ENCODE data around the gene FAM120B. TPM values are rescaled to one million over a fixed set of nuclear protein-coding genes. Genes with fewer than 3 reads are reported as not detected.

FAM120B gene
- total RNA-seq, 4 donors from 2014 or later = 25.0 to 32.8 (median 27.5) TPM

GRCh38 chr6:170403451-170403850 is 96.9 kb downstream of the FAM120B start:
- no peak for TF ChIP-seq CTCF (IDR thresholded peaks at IDR 0.05; ENCODE audit: low read depth)

- no peak for TF ChIP-seq CTCF (IDR thresholded peaks at IDR 0.05; ENCODE audit: low read depth)
Measured at GRCh38 chr6:170404036-170404435, 97.5 kb downstream of the FAM120B start.

GRCh38 chr6:170404697-170405096 is 98.1 kb downstream of the FAM120B start:
- TF ChIP-seq CTCF (IDR thresholded peaks at IDR 0.05; ENCODE audit: low read depth) = no peak

GRCh38 chr6:170405311-170405975 is 98.9 kb downstream of the FAM120B start:
- no peak for TF ChIP-seq CTCF (IDR thresholded peaks at IDR 0.05; ENCODE audit: low read depth)

GRCh38 chr6:170407200-170407599 is 100.6 kb downstream of the FAM120B start:
- no peak for TF ChIP-seq CTCF (IDR thresholded peaks at IDR 0.05; ENCODE audit: low read depth)

- no peak for TF ChIP-seq CTCF (IDR thresholded peaks at IDR 0.05; ENCODE audit: low read depth)
Measured at GRCh38 chr6:170407932-170408331, 101.4 kb downstream of the FAM120B start.

- no peak for TF ChIP-seq CTCF (IDR thresholded peaks at IDR 0.05; ENCODE audit: low read depth)
Measured at GRCh38 chr6:170410241-170410640, 103.7 kb downstream of the FAM120B start.

Data from subcutaneous adipose tissue (tissue), 4 donors.